HL-60 (cell line): ENCODE results near the gene ARL3.

ENCODE experiments used
- CTCF ChIP-seq: IDR thresholded peaks from one replicate; pipeline ENCODE4 v1.5.1; 2011; ENCODE audit warnings: low read length, control low read depth, inconsistent platforms; ENCODE audit not compliant: insufficient read depth
- POLR2AphosphoS5 ChIP-seq: IDR thresholded peaks from 2 replicates; pipeline ENCODE4 v1.6.1; 2012; ENCODE audit warnings: low read depth
- SPI1 ChIP-seq: IDR thresholded peaks from 2 replicates; pipeline ENCODE4 v1.6.1; 2012; ENCODE audit warnings: low read depth, mild to moderate bottlenecking, borderline replicate concordance
- TF ChIP-seq, protein P1 (sequence below): IDR thresholded peaks from 2 replicates; pipeline ENCODE4 v1.6.1; 2012; ENCODE audit warnings: low read depth; ENCODE audit not compliant: insufficient replicate concordance

GRCh38 chr10:102641402-102641801 lies 72.8 kb downstream of the ARL3 start:
- TF ChIP-seq CTCF (no peak), POLR2AphosphoS5 (no peak), SPI1 (no peak)
- TF ChIP-seq, protein P1, sequence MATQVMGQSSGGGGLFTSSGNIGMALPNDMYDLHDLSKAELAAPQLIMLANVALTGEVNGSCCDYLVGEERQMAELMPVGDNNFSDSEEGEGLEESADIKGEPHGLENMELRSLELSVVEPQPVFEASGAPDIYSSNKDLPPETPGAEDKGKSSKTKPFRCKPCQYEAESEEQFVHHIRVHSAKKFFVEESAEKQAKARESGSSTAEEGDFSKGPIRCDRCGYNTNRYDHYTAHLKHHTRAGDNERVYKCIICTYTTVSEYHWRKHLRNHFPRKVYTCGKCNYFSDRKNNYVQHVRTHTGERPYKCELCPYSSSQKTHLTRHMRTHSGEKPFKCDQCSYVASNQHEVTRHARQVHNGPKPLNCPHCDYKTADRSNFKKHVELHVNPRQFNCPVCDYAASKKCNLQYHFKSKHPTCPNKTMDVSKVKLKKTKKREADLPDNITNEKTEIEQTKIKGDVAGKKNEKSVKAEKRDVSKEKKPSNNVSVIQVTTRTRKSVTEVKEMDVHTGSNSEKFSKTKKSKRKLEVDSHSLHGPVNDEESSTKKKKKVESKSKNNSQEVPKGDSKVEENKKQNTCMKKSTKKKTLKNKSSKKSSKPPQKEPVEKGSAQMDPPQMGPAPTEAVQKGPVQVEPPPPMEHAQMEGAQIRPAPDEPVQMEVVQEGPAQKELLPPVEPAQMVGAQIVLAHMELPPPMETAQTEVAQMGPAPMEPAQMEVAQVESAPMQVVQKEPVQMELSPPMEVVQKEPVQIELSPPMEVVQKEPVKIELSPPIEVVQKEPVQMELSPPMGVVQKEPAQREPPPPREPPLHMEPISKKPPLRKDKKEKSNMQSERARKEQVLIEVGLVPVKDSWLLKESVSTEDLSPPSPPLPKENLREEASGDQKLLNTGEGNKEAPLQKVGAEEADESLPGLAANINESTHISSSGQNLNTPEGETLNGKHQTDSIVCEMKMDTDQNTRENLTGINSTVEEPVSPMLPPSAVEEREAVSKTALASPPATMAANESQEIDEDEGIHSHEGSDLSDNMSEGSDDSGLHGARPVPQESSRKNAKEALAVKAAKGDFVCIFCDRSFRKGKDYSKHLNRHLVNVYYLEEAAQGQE = no peak
